Lower leg skin (tissue), 3 donors: ENCODE measurements around the gene GPRIN1.

ENCODE experiments used
- CTCF ChIP-seq, 3 donors: fragments of 450-650 bp; IDR thresholded peaks; one replicate each; pipeline ENCODE4 v1.5.1; 2016; ENCODE audit warnings: antibody characterized with exemption in 3 of 3, mild to moderate bottlenecking in 3 of 3, moderate library complexity in 2 of 3
- POLR2A ChIP-seq, 2 donors: fragments of 450-650 bp; IDR thresholded peaks; one replicate each; pipeline ENCODE4 v1.6.1; 2016 to 2017; ENCODE audit warnings: antibody characterized with exemption in 2 of 2, mild to moderate bottlenecking in 1 of 2, moderate library complexity in 1 of 2

- TF ChIP-seq CTCF (IDR thresholded peaks at IDR 0.05) (no peak), POLR2A (IDR thresholded peaks at IDR 0.05) (no peak)
Measured at GRCh38 chr5:176606875-176607274, 3.1 kb downstream of the GPRIN1 start.
